GM12875 (cell line): ENCODE data around the gene RFT1.

Experiments used
- H3K4me3 ChIP-seq: one replicate; pipeline ENCODE4 v1.5.1; 2011; ENCODE audit warnings: low read depth, low read length, control low read depth
- CTCF ChIP-seq: IDR thresholded peaks from 2 replicates; pipeline ENCODE4 v1.5.1; 2011; ENCODE audit warnings: low read depth, mild to moderate bottlenecking, control low read depth, inconsistent platforms, low read length, moderate library complexity, borderline replicate concordance; ENCODE audit not compliant: insufficient read depth

RFT1 gene

GRCh38 chr3:53039376-53039752 is 90.9 kb downstream of the RFT1 start:
- H3K4me3 ChIP-seq: no peak overlapping the region
- TF ChIP-seq CTCF: no peak

DNA sequence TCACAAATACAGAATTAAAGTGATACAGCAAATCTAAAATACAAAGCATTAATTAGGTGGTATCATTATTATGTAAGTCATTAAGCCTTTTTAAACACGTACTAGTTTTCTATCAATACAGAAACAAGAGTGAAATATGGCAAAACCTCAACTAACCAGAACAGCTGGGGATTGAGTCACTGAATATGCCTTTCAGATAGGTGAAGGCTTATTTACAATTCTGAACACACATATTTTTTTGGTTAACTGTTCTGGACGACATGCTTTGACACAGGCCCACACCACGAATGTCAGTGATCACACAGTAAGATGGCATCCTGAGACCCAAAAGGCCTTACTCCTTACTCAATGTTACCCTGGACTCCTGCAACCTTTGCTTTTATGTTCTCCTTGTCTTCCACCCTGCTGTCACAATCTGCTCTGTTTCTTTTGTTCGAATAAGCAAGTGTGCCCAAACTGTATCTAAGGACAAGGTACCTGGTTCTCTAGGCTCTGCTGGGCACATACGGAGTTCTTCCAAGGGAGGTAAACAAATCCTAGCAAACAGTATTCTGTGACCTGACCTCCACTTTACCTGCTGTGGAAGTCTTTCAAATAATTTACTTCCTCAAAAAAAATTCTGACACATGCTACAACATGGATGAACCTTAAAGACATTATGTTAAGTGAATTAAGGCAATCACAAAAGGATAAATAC is 91.4 kb downstream of the RFT1 start:
- no peak overlapping the region for H3K4me3 ChIP-seq
- no peak for TF ChIP-seq CTCF
